AG04449 (cell line): ENCODE measurements around the gene PIGL.
"Not testable (repeated sequence)": the region's sequence is repeated elsewhere in the genome, so short reads cannot be mapped to it uniquely, and the experiment has no call there.

ENCODE experiments used
- CTCF ChIA-PET: fragments of 350-600 bp; formaldehyde crosslinking; extraction: SDS; loops from one replicate; lab custom pipeline; 2021; ENCODE audit warnings: antibody characterized with exemption; lab: Yijun Ruan, JAX
- POLR2A ChIA-PET: fragments of 400-600, 350-600 bp; formaldehyde crosslinking; extraction: SDS; loops from one replicate; lab custom pipeline; 2020; ENCODE audit warnings: antibody characterized with exemption, inconsistent platforms; lab: Yijun Ruan, JAX
- DNase-seq: peaks from one replicate; pipeline ENCODE4 v3.0.0-alpha.2; 2010; ENCODE audit warnings: low read depth, low spot score
- H3K4me3 ChIP-seq: 2 replicates; pipeline ENCODE4 v1.5.1; 2011; ENCODE audit warnings: low read depth, mild to moderate bottlenecking, control low read depth, low read length
- TF ChIP-seq, protein P1 (sequence below): IDR thresholded peaks from one replicate; pipeline ENCODE4 v1.5.1; 2011; ENCODE audit warnings: mild to moderate bottlenecking, moderate library complexity, low read length, control low read depth, inconsistent platforms; ENCODE audit not compliant: insufficient read depth; ENCODE audit errors: missing control alignments

PIGL gene

DNA sequence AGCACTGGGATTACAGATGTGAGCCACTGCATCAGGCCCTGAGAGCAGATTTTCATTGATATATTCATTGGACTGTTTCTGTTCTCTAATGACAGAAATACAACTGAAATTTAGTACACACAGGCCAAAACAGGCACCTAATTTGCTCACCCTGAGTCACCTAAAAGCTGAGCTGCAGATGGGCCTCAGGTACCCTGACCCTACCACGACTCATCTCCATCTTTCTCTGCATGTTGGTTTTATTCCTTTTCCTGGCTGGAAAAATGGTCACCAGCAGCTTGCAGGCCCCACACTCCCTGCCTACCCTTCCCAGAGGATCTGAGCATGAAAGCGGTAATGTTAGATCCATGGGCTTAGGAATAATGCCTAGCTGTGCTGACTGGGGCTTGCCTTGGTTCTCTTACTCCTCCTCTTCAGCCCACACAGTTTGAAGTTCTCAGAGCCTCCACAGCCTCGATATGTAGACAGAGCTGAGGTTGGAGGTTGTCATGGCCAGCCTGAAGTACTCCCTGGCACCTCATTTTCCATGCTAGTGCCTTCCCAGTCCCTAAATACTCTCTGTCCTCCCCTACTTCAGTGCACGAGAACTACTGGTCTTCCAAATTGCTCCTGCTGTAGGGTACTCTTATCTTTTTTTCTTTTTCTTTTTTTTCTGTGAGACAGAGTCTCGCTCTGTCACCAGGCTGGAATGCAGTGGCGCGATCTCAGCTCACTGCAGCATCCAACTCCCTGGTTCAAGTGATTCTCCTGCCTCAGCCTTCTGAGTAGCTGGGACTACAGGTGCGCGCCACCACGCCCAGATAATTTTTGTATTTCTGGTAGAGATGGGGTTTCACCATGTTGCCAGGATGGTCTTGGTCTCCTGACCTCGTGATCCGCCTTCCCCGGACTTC, 85.2 kb downstream of the PIGL start:
- POLR2A ChIA-PET = no interaction called here
- no peak overlapping the region for H3K4me3 ChIP-seq
- CTCF ChIA-PET = interaction anchor here (0.7 to 1.8 kb wide), 3 partner anchors 8 to 61 kb away, joined by 3 to 4 read pairs (median 4); no protein-coding TSS in a partner anchor
- DNase-seq = no peak
- TF ChIP-seq, protein P1, sequence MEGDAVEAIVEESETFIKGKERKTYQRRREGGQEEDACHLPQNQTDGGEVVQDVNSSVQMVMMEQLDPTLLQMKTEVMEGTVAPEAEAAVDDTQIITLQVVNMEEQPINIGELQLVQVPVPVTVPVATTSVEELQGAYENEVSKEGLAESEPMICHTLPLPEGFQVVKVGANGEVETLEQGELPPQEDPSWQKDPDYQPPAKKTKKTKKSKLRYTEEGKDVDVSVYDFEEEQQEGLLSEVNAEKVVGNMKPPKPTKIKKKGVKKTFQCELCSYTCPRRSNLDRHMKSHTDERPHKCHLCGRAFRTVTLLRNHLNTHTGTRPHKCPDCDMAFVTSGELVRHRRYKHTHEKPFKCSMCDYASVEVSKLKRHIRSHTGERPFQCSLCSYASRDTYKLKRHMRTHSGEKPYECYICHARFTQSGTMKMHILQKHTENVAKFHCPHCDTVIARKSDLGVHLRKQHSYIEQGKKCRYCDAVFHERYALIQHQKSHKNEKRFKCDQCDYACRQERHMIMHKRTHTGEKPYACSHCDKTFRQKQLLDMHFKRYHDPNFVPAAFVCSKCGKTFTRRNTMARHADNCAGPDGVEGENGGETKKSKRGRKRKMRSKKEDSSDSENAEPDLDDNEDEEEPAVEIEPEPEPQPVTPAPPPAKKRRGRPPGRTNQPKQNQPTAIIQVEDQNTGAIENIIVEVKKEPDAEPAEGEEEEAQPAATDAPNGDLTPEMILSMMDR = no peak

DNA sequence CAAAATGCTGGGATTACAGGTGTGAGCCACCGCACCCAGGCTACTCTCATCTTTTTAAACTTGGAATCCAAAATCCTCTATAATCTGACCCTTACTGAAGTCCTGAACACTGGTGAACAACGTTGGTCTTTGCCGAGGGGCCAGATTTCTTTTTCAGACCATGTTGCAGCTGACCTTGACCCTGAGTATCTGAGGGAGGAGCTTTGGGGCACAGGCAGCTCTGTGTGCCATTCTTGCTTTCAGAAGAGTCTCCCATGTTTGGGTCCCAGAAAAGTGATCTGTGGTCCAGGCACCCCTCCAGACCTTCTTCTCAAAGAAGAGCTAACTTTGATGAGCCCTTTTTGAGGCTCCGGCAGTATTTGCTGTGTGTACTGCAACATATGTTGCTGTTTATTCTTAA, 85.8 kb downstream of the PIGL start:
- TF ChIP-seq, protein P1 = no peak
- CTCF ChIA-PET = interaction anchor here (0.6 to 1.8 kb wide), 5 partner anchors 12 to 61 kb away, joined by 3 to 4 read pairs (median 4); partner anchors contain the start of gene CENPV

DNA sequence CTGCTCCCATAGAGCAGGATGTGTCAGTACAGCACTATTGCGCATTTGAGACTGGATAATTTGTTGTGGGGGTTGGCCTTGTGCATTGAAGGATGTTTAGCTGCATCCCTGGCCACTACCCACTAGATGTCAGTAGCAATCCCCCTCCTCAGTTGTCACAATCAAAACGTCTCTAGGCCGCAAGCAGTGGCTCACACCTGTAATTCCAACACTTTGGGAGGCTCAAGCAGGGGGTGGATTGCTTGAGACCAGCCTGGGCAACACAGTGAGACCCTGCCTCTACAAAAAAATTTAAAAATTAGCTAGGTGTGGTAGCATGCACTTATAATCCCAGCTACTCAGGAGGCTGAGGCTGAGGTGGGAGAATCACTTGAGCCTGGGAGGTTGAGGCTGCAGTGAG, 87.8 kb downstream of the PIGL start:
- ChIA-PET POLR2A (no interaction called here), CTCF (interaction anchor here (0.9 to 3.1 kb wide), 12 partner anchors 10 to 217 kb away, joined by 3 to 30 read pairs (median 7); partner anchors contain the start of gene CENPV)
- H3K4me3 ChIP-seq = no peak overlapping the region
- DNase-seq = no peak
- TF ChIP-seq, protein P1 = peak; percentile 65

More for the DNA sequence above, 85.8 kb downstream of the PIGL start:
- no peak overlapping the region for H3K4me3 ChIP-seq
- POLR2A ChIA-PET = no interaction called here
- DNase-seq = no peak

- TF ChIP-seq, protein P1 = no peak
- ChIA-PET POLR2A (no interaction called here), CTCF (interaction anchor here (1.6 to 3.1 kb wide), 8 partner anchors 9 to 215 kb away, joined by 6 to 30 read pairs (median 7); no protein-coding TSS in a partner anchor)
- no peak for DNase-seq
- H3K4me3 ChIP-seq = no peak overlapping the region
These were observed 89.2 kb downstream of the PIGL start for GRCh38 chr17:16306211-16306610.

DNA sequence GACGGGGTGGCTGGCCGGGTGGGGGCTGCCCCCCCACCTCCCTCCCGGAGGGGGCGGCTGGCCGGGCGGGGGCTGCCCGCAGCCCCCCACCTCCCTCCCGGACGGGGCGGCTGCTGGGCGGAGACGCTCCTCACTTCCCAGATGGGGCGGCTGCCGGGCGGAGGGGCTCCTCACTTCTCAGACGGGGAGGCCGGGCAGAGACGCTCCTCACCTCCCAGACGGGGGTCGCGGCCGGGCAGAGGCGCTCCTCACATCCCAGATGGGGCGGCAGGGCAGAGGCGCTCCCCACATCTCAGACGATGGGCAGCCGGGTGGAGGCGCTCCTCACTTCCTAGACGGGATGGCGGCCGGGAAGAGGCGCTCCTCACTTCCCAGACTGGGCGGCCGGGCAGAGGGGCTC, 95.1 kb downstream of the PIGL start:
- DNase-seq, H3K4me3 ChIP-seq, POLR2A ChIA-PET, CTCF ChIA-PET: not testable (repeated sequence)

DNA sequence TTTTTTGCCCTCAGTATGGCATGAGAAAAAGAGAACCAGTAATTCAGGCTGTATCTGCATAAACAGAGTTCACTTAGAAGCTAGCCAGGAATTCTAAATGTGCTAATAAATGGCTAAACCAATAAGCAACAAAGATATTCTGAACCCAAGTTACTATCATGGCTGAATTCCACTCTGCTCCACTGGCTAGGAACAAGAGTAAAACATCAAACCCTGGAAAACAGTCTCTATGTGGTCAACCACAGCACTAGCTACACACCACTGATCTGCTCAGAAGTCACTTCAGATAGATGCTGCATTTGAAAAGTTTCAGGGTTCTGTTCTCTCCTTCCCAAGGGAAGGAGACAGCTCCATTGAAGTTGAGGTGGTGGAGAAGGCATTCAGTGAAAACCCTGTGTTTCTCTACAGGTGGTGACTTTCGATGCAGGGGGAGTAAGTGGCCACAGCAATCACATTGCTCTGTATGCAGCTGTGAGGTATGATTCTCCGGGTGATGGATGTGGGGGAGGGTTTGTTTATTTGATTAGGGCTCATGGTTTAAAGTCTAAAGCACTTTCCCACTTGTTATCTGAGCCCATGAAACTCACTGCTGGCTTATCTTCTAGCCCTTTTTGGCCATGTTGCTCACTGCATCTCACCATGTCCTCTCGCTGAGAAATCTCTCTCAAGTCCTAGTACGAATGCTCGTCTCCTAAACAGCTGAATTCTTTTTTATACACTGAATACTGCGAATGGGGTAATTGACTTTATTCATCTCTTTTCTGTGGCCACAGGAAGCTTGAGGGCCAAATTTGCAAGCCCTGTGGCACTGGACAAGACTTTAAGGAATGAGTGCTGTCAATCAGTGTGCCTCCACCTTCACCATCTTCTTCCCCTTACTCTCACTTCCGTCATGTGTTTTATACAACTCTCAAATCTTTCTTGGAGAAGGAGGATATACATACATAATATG, 96.4 kb downstream of the PIGL start:
- CTCF ChIA-PET = interaction anchor here (1.4 to 5.5 kb wide), 2 partner anchors 8 to 10 kb away, joined by 3 to 30 read pairs; no protein-coding TSS in a partner anchor
- no peak overlapping the region for H3K4me3 ChIP-seq
- POLR2A ChIA-PET = no interaction called here
- TF ChIP-seq, protein P1 = no peak
- DNase-seq = no peak
